Liver (tissue), 9 donors: ENCODE results near the gene COL19A1. TPM values are rescaled to one million over a fixed set of nuclear protein-coding genes. Genes with fewer than 3 reads are reported as not detected.

Experiments used
- DNase-seq: peaks from one replicate; pipeline ENCODE4 v3.0.0-alpha.2; 2017; ENCODE audit warnings: low spot score
- H3K27ac ChIP-seq, 2 donors: one replicate each; pipeline ENCODE4 v1.7.0; 2013; ENCODE audit warnings: inconsistent platforms in 2 of 2, low read length in 2 of 2, control low read depth in 1 of 2, low read depth in 1 of 2, mild to moderate bottlenecking in 1 of 2
- H3K27me3 ChIP-seq, 4 donors: one replicate each; pipeline versions ENCODE4 v1.6.1 to v1.7.0; 2013; ENCODE audit warnings: low read length in 3 of 4, inconsistent platforms in 1 of 4, mild to moderate bottlenecking in 1 of 4, moderate library complexity in 1 of 4; ENCODE audit not compliant: control insufficient read depth in 4 of 4, insufficient read depth in 4 of 4
- H3K36me3 ChIP-seq, 4 donors: one replicate each; pipeline versions ENCODE4 v1.6.1 to v1.7.0; 2013; ENCODE audit warnings: low read length in 3 of 4, mild to moderate bottlenecking in 3 of 4, low read depth in 1 of 4, moderate library complexity in 1 of 4; ENCODE audit not compliant: control insufficient read depth in 4 of 4, insufficient read depth in 3 of 4
- H3K4me1 ChIP-seq, 4 donors: one replicate each; pipeline versions ENCODE4 v1.6.1 to v1.7.0; 2013; ENCODE audit warnings: low read length in 3 of 4, mild to moderate bottlenecking in 3 of 4, moderate library complexity in 1 of 4; ENCODE audit not compliant: control insufficient read depth in 4 of 4, insufficient read depth in 4 of 4
- H3K4me3 ChIP-seq, 3 donors: one replicate each; pipeline versions ENCODE4 v1.6.1 to v1.7.0; 2013; ENCODE audit warnings: low read length in 3 of 3, control low read depth in 1 of 3, low read depth in 1 of 3, mild to moderate bottlenecking in 1 of 3
- H3K9ac ChIP-seq, 2 donors: one replicate each; pipeline ENCODE4 v1.7.0; 2013; ENCODE audit warnings: low read length in 2 of 2, mild to moderate bottlenecking in 2 of 2, moderate library complexity in 2 of 2, control low read depth in 1 of 2, low read depth in 1 of 2
- H3K9me3 ChIP-seq, 4 donors: one replicate each; pipeline versions ENCODE4 v1.6.1 to v1.7.0; 2013; ENCODE audit warnings: low read length in 3 of 4; ENCODE audit not compliant: control insufficient read depth in 4 of 4
- EGR1 ChIP-seq, 2 donors: IDR thresholded peaks; 2 replicates each; pipeline ENCODE4 v1.6.1; 2016 to 2018; ENCODE audit warnings: antibody characterized with exemption in 2 of 2, low read depth in 2 of 2
- FOXA1 ChIP-seq: IDR thresholded peaks from 2 replicates; pipeline ENCODE4 v1.6.1; 2016; ENCODE audit warnings: antibody characterized with exemption
- FOXA2 ChIP-seq: IDR thresholded peaks from 2 replicates; pipeline ENCODE4 v1.6.1; 2016; ENCODE audit warnings: antibody characterized with exemption
- HNF4A ChIP-seq, 2 donors: conservative IDR thresholded peaks; 2 replicates each; pipeline ENCODE4 v1.6.1; 2016; ENCODE audit warnings: antibody characterized with exemption in 2 of 2, mild to moderate bottlenecking in 2 of 2
- HNF4G ChIP-seq: IDR thresholded peaks from 2 replicates; pipeline ENCODE4 v1.6.1; 2016; ENCODE audit warnings: antibody characterized with exemption
- JUND ChIP-seq, 2 donors: IDR thresholded peaks; 2 replicates each; pipeline ENCODE4 v1.6.1; 2016; ENCODE audit warnings: antibody characterized with exemption in 2 of 2
- RXRA ChIP-seq, 2 donors: IDR thresholded peaks; 2 replicates each; pipeline ENCODE4 v1.6.1; 2017 to 2018; ENCODE audit warnings: antibody characterized with exemption in 2 of 2, mild to moderate bottlenecking in 1 of 2
- TAF1 ChIP-seq: conservative IDR thresholded peaks from 2 replicates; pipeline ENCODE4 v1.6.1; 2016; ENCODE audit warnings: antibody characterized with exemption, mild to moderate bottlenecking
- YY1 ChIP-seq: IDR thresholded peaks from 2 replicates; pipeline ENCODE4 v1.6.1; 2016; ENCODE audit warnings: antibody characterized with exemption, mild to moderate bottlenecking
- WGBS: extraction: QIAGEN DNeasy Blood & Tissue Kit; methylation state at CpG from one replicate; pipeline ENCODE4 v1.1.7; 2013; 5-methylcytosine and 5-hydroxymethylcytosine counted together
- polyA plus RNA-seq, 2 donors: library from polyadenylated mRNA; stranded (reverse) in 1 of 2; unstranded in 1 of 2; fragments of 200-250 nt in 1 of 2; fragments of >200 nt in 1 of 2; fragmentation: Nextera tagmentation in 1 of 2; extraction: Ambion mirVana in 1 of 2; gene quantifications; one replicate each; pipeline versions ENCODE4 v1.2.1 to v1.2.3, GENCODE V29; 2013 to 2015
- total RNA-seq, 2 donors: library from RNA; depleted of rRNA; stranded (reverse); fragments of >200 nt; gene quantifications; one replicate each; pipeline ENCODE4 v1.2.3, GENCODE V29; 2014
- TF ChIP-seq, protein P1 (sequence below): fragments of 150-350 bp; IDR thresholded peaks from 2 replicates; pipeline ENCODE4 v1.5.1; 2017; ENCODE audit warnings: improper control_type of control experiment, low read depth, low read length; ENCODE audit not compliant: missing input control
- TF ChIP-seq, protein P2 (sequence below): IDR thresholded peaks from 2 replicates; pipeline ENCODE4 v1.6.1; 2016; ENCODE audit warnings: antibody characterized with exemption
- TF ChIP-seq, protein P3 (sequence below): IDR thresholded peaks from 2 replicates; pipeline ENCODE4 v1.6.1; 2016; ENCODE audit warnings: antibody characterized with exemption
- TF ChIP-seq, protein P4 (sequence below): IDR thresholded peaks from 2 replicates; pipeline ENCODE4 v1.6.1; 2016; ENCODE audit warnings: antibody characterized with exemption
- TF ChIP-seq, protein P5 (sequence below): IDR thresholded peaks from 2 replicates; pipeline ENCODE4 v1.6.1; 2016; ENCODE audit warnings: antibody characterized with exemption, mild to moderate bottlenecking
- donor health status: healthy.
- donor health status: healthy.
- donor health status: healthy.
- donor health status: healthy.
- donor health status: healthy.

Gene COL19A1
- total and polyA plus RNA-seq, 4 donors = 0.25 to 0.51 TPM; not detected in 2

DNA sequence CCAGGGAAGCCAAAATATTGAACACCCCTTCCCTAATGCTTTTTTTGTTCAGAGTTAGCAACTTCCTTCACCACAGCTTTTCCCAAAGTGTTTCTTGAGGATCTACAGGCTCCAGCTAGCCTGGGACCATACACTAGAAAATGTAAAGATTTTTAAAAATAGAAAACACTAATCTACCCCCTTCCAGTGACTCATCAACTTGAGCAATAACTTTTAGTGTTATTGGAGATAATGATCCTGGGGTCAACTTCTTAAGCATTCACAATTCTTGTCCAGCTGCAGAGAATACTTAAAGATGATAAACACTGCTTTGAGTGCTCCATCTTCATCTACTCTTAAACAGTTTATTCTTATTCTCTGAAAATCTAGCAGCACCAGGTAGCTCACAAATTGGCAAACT lies 304.9 kb downstream of the COL19A1 start:
- Histone ChIP-seq H3K4me1 (peaks cover 0 to 1% (median 0%) of the 10 kb centered on the region in 4 donors), H3K9me3 (no peaks in the 10 kb centered on the region), H3K4me3 (no peak overlapping the region), H3K27ac (no peak overlapping the region), H3K36me3 (no peaks in the 10 kb centered on the region), H3K9ac (no peak overlapping the region), H3K27me3 (no peaks in the 10 kb centered on the region)
- TF ChIP-seq HNF4G (no peak), TAF1 (no peak), JUND (IDR thresholded peaks at IDR 0.05) (no peak), RXRA (IDR thresholded peaks at IDR 0.05) (no peak), HNF4A (conservative IDR thresholded peaks at IDR 0.05) (no peak), FOXA2 (no peak), YY1 (no peak), FOXA1 (no peak)
- TF ChIP-seq, protein P1, sequence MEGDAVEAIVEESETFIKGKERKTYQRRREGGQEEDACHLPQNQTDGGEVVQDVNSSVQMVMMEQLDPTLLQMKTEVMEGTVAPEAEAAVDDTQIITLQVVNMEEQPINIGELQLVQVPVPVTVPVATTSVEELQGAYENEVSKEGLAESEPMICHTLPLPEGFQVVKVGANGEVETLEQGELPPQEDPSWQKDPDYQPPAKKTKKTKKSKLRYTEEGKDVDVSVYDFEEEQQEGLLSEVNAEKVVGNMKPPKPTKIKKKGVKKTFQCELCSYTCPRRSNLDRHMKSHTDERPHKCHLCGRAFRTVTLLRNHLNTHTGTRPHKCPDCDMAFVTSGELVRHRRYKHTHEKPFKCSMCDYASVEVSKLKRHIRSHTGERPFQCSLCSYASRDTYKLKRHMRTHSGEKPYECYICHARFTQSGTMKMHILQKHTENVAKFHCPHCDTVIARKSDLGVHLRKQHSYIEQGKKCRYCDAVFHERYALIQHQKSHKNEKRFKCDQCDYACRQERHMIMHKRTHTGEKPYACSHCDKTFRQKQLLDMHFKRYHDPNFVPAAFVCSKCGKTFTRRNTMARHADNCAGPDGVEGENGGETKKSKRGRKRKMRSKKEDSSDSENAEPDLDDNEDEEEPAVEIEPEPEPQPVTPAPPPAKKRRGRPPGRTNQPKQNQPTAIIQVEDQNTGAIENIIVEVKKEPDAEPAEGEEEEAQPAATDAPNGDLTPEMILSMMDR = no peak
- no peak for DNase-seq

DNA sequence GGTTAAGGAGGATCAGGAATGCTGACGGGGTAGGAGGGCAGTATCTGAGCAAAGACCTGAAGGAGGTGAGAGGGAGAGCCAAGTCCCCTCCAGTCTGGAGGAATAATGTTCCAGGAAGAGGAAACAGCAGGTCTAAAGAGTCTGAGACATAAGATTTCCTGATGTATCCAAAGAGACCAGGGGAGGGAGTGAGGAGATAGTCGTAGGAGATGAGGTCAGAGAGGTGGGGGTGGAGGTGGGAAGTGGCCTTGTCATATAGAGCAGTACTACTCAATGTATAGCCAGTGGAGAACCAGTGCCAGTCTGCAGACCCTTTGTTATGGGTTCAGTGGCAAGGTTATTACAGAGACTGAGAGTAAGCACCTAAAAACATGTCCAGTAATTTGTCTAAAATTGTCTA lies 305.9 kb downstream of the COL19A1 start:
- 59% methylated on average over 2 of the region's 2 CpGs for WGBS

More for the DNA sequence above, 305.9 kb downstream of the COL19A1 start:
- no peaks in the 10 kb centered on the region for H3K27me3 ChIP-seq
- no peaks in the 10 kb centered on the region for H3K4me1 ChIP-seq
- no peak overlapping the region for H3K27ac ChIP-seq
- no peaks in the 10 kb centered on the region for H3K9me3 ChIP-seq
- no peak overlapping the region for H3K9ac ChIP-seq
- no peak for DNase-seq
- TF ChIP-seq, protein P2, sequence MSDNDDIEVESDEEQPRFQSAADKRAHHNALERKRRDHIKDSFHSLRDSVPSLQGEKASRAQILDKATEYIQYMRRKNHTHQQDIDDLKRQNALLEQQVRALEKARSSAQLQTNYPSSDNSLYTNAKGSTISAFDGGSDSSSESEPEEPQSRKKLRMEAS = no peak
- TF ChIP-seq HNF4G (no peak), FOXA2 (no peak), EGR1 (IDR thresholded peaks at IDR 0.05; ENCODE audit: low read depth in 2 of 2) (no peak), FOXA1 (no peak)
- TF ChIP-seq, protein P3, sequence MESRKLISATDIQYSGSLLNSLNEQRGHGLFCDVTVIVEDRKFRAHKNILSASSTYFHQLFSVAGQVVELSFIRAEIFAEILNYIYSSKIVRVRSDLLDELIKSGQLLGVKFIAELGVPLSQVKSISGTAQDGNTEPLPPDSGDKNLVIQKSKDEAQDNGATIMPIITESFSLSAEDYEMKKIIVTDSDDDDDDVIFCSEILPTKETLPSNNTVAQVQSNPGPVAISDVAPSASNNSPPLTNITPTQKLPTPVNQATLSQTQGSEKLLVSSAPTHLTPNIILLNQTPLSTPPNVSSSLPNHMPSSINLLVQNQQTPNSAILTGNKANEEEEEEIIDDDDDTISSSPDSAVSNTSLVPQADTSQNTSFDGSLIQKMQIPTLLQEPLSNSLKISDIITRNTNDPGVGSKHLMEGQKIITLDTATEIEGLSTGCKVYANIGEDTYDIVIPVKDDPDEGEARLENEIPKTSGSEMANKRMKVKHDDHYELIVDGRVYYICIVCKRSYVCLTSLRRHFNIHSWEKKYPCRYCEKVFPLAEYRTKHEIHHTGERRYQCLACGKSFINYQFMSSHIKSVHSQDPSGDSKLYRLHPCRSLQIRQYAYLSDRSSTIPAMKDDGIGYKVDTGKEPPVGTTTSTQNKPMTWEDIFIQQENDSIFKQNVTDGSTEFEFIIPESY = no peak
- TF ChIP-seq, protein P4, sequence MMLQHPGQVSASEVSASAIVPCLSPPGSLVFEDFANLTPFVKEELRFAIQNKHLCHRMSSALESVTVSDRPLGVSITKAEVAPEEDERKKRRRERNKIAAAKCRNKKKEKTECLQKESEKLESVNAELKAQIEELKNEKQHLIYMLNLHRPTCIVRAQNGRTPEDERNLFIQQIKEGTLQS = no peak
- TF ChIP-seq, protein P5, sequence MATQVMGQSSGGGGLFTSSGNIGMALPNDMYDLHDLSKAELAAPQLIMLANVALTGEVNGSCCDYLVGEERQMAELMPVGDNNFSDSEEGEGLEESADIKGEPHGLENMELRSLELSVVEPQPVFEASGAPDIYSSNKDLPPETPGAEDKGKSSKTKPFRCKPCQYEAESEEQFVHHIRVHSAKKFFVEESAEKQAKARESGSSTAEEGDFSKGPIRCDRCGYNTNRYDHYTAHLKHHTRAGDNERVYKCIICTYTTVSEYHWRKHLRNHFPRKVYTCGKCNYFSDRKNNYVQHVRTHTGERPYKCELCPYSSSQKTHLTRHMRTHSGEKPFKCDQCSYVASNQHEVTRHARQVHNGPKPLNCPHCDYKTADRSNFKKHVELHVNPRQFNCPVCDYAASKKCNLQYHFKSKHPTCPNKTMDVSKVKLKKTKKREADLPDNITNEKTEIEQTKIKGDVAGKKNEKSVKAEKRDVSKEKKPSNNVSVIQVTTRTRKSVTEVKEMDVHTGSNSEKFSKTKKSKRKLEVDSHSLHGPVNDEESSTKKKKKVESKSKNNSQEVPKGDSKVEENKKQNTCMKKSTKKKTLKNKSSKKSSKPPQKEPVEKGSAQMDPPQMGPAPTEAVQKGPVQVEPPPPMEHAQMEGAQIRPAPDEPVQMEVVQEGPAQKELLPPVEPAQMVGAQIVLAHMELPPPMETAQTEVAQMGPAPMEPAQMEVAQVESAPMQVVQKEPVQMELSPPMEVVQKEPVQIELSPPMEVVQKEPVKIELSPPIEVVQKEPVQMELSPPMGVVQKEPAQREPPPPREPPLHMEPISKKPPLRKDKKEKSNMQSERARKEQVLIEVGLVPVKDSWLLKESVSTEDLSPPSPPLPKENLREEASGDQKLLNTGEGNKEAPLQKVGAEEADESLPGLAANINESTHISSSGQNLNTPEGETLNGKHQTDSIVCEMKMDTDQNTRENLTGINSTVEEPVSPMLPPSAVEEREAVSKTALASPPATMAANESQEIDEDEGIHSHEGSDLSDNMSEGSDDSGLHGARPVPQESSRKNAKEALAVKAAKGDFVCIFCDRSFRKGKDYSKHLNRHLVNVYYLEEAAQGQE = no peak
- TF ChIP-seq, protein P1 = no peak
- H3K36me3 ChIP-seq = no peaks in the 10 kb centered on the region
- H3K4me3 ChIP-seq = no peak overlapping the region
